ENCODE data around the gene B3GALNT2.
A peak's percentile ranks its signal among the peaks of the same experiment; 100 is the strongest.
"Not testable (repeated sequence)": the region's sequence is repeated elsewhere in the genome, so short reads cannot be mapped to it uniquely, and the experiment has no call there.

Gene B3GALNT2

DNA sequence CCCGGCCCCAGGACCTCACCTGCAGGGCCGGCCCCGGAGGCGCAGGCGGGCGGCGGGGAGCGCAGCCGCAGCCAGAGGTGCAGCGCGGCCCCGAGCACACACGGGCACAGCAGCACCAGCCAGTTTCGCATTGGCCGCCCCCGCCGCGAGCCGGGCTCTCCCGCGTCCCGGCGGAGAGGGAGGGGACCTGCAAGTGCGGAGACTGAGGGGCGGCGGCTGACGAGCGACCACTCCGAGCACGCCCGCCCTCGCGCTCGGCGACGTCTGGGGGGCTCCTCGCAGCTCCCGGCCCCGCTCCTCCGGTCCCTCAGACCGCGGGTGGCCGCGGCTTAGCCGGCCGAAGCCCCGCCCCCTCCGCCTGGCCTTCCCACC, at the start of gene B3GALNT2:
B3GALNT2 (minus strand) TSS at position 331 of the 372 bp plus-strand sequence; CDS start at position 131, 200 bp downstream.
- DNase-seq = peak in 1 of 2 experiments; percentile 49

DNA sequence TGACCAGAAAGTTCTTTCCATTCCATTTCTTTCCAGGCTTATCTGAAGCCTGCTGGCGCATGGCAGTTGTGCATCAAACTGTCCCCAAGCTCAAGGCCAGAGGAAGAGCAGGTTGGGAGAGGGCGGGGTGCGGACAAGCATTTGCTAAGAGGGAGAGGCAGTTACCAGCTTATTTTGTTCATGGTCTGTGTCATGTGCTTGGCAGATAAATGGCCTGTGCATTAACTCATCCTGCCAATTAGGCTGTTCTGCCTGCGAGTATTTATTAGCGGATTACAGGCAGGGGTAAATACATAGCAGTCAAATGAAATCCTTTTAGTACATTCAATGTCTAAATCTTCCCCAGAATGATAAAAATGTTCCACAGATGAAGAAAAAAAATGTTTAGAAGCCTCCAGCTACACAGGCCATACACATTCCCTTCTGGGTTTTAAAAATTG, 48.9 kb upstream of the B3GALNT2 start:
- no peak for DNase-seq

DNA sequence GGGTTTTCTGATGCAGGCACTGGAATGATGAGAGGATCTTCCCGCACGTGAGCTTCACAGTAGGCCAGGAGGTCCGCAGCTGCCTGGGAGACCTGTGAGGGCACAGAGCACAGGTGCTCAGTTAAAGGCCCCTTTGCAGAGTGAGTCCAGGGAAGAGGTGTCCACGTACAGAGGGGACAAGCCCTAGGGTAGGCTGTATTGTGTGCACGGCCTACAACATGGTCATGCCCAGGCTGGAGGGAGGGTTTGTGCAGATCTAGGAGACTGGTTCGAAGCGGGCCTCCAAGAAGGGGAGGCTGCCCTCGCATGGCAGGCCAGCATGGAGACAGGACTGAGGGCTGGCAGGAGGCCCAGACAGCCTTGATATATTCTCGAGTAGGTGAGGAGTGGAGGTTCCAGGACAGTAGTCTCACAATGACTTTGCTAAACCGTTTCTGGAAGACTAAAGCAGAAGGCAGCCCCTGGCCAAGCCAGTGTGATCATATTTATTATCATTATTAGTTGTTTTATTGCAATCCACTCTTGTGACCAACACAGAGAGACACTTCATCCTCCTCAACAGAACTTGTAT, 48.0 kb upstream of the B3GALNT2 start:
- DNase-seq = no peak

DNA sequence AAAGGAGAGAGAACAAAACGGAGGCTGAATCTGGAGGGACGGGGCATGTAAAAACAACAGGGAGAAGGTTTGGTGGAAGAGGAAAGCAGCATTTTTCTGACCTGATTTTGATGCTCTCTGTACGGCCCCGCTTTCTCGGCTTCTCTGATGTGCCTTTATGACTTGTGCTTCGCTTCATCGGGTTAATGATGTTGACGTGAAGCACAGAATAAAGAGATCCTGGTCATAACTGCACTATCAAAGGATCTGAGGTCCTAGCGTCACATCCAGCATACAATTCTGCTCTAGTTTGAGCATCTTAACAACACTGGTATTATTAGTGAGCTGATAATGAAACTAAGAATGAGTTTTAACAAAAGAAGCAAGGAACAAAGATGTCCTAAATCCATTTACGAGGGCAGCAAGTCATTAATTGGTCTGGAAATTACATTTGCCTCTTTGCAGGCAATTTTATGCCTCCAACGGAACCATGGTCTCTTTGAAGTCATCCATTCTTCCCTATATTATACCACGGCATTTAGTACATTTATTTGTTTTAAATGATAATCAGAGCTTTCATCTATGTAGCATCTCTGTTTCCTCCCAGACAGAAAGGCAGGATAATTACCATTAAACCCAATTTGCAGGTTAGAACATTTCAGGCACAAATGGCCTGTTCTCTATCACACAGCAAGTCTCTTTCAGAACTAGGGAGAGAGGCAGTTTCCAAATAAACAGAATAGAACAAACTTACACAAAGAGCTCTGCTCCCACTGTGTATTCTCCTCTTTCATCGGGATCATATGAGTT, 45.3 kb upstream of the B3GALNT2 start:
- no peak for DNase-seq

DNA sequence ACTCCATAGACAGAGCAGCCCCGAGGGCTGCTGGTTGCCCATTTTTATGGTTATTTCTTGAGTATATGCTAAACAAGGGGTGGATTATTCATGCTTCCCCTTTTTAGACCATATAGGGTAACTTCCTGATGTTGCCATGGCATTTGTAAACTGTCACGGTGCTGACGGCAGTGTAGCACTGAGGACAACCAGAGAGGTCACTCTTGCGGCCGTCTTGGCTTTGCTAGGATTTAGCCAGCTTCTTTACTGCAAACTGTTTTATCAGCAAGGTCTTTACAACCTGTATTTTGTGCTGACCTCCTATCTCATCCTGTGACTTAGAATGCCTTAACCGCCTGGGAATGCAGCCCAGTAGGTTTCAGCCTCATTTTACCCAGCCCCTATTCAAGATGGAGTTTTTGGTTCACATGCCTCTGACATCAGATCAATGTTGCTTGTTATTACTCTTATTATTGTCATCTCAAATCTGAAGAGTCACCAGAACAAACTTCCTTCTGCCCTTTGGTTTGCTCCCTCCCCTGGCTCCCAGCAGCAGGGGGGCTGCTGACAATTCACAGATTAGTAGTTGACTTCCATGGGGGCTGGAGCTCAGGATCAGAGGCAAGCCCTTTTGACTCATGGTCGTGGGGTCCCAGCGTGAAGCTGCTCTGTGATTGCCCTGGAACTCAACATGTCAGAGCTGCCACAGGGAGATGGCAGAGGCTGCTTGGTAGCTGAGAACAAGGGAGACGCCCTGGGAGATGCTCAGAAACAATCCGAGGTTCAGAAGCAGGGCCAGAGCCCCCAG, 42.3 kb upstream of the B3GALNT2 start:
- DNase-seq = peak; percentile 20 to 36

DNA sequence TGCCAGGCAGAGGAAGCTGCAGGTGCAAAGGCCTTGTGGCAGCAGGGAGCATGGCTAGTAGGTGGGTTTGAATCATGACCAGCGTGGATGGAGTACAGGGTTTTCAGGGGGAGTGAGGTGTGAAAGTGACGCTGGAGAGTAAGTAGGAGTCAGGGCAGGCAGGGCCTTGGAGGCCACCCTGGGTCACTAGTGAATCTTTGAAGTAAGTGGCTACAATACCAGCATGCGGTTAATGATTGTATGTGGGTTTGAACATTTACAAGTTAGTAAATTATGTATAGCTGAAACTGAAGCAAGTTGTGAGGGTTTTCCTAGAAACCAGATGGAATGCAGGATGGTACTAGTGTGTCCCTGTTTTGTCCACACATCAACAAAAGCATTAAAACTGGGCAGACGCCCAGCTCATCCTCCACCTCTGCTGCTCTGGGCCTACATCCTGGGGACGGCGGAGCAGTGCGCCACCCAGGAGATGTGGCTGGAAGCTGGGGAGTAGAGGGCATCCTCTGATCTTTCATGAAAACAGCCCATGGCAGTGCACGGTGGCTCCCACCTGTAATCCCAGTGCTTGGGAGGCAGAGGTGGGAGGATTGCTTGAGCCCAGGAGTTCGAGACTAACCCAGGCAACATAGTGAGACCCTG, 41.2 kb upstream of the B3GALNT2 start:
- no peak for DNase-seq

DNA sequence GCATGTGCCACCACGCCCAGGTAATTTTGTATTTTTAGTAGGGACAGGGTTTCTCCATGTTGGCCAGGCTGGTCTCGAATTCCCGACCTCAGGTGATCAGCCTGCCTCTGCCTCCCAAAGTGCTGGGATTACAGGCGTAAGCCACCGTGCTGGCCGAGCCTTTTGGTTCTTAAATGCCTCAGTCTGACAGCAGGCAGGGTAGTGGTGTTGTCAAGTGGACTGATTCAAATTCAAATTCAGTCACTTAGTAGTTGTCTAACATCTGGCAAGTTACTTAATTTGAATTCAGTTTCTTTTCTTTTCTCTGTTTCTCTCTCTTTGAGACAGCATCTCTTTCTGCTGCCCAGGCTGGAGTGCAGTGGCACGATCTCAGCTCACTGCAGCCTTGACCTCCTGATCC, 38.6 kb upstream of the B3GALNT2 start:
- DNase-seq = not testable (repeated sequence)

DNA sequence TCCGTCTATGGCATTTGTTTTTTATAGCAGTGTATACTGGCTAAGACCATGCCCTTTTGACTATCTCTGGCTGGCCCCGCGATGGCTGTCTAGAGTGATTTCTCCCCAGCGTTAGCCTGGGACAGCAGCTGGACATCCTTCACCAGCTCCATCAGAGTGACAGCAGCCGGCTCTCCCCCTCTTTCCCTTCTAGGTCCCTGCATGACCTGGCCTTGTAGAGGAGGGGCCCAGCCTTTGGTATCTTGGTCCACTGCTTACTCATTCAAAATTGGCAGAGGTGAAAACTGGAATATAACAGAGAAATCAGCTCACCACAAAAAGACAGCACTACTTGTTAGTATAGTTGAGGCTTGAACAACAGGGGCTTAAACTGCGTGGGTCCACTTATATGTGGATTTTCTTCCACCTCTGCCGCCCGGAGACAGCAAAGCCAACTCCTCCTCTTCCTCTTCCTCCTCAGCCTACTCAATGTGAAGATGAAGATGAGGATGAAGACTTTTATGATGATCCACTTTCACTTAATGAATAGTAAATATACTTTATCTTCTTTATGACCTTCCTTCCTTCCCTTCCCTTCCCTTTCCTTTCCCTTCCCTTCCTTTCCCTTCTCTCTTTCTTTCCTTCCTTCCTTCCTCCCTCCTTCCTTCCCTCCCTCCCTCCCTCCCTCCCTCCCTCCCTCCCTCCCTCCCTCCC, 29.4 kb upstream of the B3GALNT2 start:
- no peak for DNase-seq

DNA sequence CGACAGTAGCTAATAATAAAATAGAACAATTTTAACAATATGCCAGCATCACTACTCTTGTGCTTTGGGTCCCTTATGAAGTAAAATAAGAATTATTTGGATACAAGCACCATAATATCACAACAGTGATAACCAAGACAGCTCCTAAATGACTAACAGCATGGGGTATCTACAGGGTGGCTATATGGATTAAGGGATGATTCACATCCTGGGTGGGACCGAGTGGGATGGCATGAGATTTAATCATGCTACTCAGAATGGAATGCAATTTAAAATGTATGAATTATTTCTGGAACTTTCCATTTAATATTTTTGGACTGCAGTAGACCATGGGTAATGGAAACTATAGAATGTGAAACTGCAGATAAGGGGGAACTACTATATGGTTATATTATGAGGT, 28.1 kb upstream of the B3GALNT2 start:
- no peak for DNase-seq

DNA sequence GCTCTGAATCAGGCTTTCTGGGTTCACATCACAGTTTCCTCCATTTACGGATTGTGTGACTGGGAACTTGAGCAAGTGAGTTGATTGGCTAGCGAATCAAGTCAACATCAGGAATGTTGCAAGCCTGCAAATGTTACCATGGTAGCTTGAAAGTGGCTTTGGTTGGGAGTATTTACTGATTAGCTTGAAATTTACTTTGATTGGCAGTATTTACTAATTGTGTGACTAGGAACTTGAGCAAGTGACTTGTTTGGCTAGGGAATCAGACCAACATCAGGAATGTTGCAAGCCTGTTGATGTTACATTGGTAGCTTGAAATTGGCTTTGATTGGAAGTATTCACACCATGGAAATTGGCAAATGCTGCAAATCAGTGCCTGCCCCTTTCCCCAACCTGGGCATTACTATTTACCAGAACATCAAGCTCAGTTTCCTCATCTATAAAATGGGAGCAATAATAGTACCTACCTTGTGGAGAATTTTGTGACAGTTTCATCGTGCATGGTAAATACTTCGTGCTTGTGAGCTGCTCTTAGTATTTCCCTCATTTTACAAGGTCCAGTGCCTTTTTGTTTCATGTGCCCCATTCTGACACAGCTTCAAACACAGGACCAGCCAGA, 23.1 kb upstream of the B3GALNT2 start:
- DNase-seq = no peak

DNA sequence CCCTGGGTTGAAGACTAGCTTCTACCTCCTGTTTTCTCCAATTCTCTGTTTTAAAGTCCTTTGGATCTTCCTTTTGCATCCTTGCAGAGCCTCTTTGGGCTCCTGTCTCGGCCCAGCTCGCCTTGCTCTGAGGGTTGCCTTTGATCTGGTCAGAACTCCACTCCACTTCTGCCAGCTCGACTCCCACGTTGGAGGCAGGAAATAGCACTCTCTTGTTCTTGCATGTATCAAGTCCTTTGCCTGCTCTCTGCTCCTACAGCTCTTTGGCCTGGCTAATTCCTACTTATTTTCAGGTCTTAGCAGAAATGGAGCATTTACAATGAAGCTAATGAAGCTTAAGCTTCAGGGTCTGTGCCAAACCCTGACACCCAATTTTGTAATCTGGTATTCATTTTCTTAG, 21.1 kb upstream of the B3GALNT2 start:
- no peak for DNase-seq

DNA sequence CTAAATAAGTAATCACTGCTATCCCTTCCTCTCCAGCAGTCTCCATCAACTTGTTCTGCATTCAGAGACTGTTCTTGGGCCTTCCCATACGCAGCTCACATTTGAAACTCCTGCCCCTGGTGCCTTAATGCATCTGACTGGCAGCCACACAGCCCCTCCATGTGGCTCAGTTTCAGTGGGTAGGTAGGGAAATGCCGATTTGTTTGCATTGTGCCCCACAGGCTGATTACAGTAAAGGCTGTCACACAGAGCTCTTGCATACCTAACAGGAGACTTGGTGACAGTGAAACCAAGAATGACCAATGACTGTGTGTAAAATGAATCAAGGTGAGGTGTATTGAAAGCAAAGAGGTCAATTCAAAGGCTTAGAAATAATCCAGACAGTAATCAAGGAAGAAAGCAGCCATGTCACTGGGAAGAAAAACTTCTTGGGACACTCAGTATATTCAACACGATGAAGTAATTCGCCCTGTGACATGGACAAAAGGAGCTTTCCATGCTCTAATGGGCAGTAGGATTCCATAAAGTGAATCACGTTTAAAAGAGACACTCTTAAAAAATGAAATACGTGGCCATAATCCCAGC, 12.7 kb upstream of the B3GALNT2 start:
- DNase-seq = no peak

DNA sequence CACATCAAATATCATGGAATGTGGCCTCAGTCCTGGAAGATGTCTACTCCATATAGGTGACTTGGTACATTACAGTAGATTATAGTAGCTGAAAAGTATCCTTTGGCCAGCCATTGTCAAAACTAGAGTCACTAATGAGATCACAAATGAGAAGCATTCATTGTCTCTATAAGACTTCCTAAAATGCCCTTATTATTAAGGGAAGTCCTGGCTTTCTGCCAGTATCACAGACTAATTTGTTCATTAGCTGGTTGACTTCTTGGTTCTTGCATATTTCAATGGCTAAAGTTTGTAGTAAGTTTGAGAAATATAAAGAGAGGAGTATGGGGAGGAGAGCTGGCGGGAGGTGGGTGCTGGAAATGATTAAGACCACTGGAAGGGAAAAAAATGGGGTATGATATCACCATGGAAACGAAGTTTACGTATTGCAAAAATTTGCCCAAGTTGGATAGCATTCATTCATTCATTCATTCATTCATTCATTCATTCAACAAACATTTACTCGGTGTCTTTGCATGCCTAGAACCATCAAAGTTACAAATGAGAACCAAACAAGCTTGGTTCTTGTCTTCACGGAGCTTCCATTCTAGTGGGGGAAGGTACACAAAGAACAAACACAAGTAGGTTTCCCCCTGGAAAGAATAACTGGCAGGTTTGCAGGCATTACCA, 11.7 kb upstream of the B3GALNT2 start:
- DNase-seq = no peak

DNA sequence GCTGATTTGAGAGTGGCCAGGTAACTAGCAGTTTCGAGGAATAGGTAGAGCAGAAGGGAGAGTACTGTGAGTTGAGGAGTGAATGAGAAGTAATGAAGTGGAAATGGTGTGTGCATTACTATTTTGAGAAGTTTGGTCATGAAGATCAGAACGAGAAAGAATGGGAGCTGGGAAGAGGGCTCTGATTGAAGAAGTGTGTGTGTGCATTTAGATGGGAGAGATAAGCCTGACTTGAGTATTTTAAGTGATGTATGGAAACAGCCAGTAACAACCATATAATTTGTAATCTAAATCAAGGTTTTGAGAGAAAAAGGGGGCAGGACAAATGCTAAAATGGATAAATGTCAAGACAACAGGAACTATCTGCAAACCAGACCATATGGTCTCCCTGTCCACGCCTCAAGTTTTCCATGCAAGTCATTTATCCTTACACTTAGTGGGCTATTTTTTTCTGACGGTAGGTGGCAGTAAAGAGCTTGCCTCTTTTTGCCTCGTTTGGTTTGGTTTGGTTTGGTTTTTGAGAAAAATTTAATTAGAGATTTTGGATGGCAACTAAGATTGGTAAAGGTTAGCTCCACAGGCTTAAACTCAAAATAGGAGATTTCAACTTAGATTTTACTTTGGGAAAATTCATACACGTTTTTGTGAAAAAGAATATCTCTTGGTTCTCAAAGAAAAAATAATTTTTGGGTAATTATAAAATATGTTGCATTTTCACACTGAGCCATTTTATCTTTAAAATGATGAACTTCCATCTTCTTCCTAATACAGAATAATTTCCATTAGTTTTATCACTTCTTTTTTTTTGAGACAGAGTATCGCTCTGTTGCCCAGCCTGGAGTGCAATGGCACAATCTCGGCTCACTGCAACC, 9.5 kb upstream of the B3GALNT2 start:
- peak; percentile 60 for DNase-seq

DNA sequence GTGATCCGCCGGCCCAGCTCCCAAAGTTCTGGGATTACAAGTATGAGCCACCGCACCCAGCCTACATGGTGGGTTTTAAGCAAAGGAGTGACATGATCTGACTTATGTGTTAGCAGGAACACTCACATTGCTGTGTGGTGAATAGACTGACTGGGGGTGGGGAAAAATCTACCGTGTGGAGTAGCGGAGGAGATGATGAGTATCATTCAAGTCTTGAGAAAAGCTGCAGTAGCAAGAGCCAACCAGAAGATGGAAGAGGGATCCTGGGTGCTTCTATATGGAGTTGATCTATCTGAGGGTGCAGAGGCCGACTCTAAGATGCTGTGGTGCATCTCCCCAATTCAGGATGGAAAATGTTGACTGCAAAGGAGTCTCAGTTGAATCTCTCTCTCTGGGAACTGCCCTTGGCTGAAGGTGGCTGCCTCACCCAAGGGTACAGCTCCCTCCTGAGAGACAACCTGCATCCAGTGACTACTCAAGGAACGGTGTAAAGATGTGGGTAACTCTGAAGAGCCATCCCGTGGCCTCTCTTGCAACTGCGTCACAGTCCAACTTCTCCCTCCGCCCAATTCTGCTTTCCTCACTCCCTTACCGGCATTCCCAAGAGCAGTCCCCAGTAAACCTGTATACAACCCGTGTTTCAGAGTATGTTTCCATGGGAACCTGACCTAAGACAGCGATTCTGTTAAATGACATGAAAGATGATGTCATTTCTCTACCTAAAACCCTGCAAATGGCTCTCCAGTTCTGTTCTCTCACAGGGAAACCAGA, 7.4 kb upstream of the B3GALNT2 start:
- DNase-seq = no peak

DNA sequence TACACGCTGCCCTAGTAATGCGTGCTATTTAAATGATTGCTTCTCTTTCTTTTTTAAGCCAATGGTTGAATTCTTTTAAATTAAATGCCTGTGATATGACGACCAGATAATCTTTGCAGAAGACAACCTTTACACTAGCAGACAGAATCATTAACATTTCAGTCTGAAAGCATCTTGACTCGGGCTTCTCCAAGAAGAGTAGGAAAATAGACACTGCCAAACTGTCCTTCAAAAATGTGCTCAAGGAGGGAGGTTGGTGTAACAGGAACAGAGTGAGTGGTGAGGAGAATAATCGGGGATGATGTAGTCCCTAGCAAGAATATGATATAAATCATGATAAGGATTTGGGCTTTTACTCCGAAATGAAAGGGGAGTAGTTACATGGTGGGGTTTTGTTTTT, 6.6 kb upstream of the B3GALNT2 start:
- no peak for DNase-seq

DNA sequence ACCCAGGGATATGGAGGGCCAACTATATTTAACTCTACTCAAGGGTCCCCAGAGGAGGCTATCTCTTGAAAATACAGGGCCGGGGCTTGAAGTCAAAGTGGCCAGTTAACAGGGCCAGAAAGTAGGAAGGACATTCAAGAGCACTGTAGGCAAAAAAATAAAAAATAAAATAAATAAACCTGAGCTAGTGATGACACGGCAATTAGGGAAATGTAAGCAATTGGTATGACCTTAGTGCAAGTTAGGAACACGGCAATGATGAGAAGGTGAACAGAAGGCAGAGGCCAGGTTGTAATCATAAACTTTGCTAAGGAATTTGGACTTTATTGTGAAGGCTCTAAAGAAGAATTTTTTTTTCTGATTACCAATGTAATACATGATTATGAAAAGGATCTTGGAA, 3.4 kb upstream of the B3GALNT2 start:
- DNase-seq = no peak

DNA sequence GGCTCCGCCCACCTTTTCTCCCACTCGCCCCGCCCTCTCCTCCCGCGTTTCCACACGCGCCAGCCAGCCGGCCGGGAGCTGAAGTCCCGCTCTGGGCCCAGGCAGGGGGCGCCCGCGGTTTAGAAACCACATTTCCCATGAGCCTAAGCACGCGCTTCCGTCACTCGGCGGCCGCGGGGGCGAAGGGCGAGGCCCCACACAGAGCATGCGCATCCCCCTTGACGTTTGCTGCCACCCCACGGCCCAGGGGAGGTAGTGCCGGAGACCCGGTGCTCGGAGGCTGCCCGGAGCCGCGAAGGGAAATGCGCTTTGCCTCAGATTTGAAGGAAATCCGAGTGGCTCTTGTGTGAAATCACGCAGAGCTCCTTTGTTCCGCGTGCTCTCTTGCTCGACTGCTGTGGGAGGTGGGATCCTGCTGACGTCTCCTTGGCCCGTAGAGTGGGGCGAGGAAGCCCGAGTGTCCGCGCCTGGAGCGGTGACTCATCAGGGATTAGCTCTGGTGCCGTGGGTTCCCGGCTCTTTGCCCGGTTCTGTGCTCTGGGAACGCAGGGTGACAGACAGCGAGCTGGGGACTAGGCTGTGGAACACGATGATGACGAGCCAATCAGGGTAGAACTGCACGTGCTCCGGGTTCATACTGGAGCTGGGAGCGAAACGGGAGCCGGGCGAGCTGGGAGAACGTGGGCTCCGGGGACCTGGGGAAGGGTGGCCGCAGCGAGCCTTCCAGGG, 406 bp upstream of the B3GALNT2 start:
- peak; percentile 97 for DNase-seq
